Uterus (tissue), 4 donors: ENCODE data around the gene RASD2. TPM values are rescaled to one million over a fixed set of nuclear protein-coding genes. Genes with fewer than 3 reads are reported as not detected.

ENCODE experiments used
- DNase-seq, 2 donors: peaks; one replicate each; pipeline ENCODE4 v3.0.0-alpha.2; 2019 to 2020
- H3K27ac ChIP-seq, 2 donors: fragments of 200-600 bp; sonication (generic); 1 replicate in 1 of 2; 2 replicates in 1 of 2; pipeline ENCODE4 v1.5.1; 2016 to 2018
- H3K27me3 ChIP-seq, 2 donors: fragments of 200-600 bp; sonication (generic); one replicate each; pipeline ENCODE4 v1.5.1; 2018 to 2019; ENCODE audit warnings: control low read depth in 1 of 2
- H3K36me3 ChIP-seq, 2 donors: fragments of 200-600 bp; sonication (generic); one replicate each; pipeline ENCODE4 v1.5.1; 2019; ENCODE audit warnings: control low read depth in 1 of 2
- H3K4me1 ChIP-seq, 2 donors: fragments of 200-600 bp; sonication (generic); one replicate each; pipeline ENCODE4 v1.5.1; 2018 to 2019; ENCODE audit warnings: control low read depth in 1 of 2
- H3K4me3 ChIP-seq, 2 donors: fragments of 200-600 bp; sonication (generic); 1 replicate in 1 of 2; 2 replicates in 1 of 2; pipeline ENCODE4 v1.5.1; 2018 to 2019; ENCODE audit warnings: mild to moderate bottlenecking in 1 of 2
- H3K9me3 ChIP-seq, 2 donors: fragments of 200-600 bp; sonication (generic); one replicate each; pipeline ENCODE4 v1.5.1; 2019; ENCODE audit warnings: control low read depth in 1 of 2
- POLR2A ChIP-seq, 2 donors: fragments of 450-650 bp; IDR thresholded peaks; one replicate each; pipeline ENCODE4 v1.6.1; 2016; ENCODE audit warnings: antibody characterized with exemption in 2 of 2, mild to moderate bottlenecking in 1 of 2, moderate library complexity in 1 of 2
- intact Hi-C: fragments of 100-400 bp; cut with DNase I; formaldehyde crosslinking; loops from one replicate; pipeline ENCODE4 v1.15.1; 2023; ENCODE audit warnings: low total_unique reads
- total RNA-seq, 4 donors: library from RNA; depleted of rRNA in 3 of 4; stranded (reverse); fragments of >200 nt in 3 of 4; gene quantifications; one replicate each; pipeline versions ENCODE4 v1.1.0 to v1.2.4, GENCODE V29; 2014 to 2023
- TF ChIP-seq, protein P1 (sequence below), 4 experiments: fragments of 200-600 bp in 2 of 4; fragments of 450-650 bp in 2 of 4; sonication (generic) in 2 of 4; IDR thresholded peaks; one replicate each; pipeline ENCODE4 v1.5.1; 2016 to 2019; ENCODE audit warnings: antibody characterized with exemption in 4 of 4, mild to moderate bottlenecking in 2 of 4, moderate library complexity in 1 of 4
- donor health status: DM: yes; HTN: yes; CAD: no.

Gene RASD2
- total RNA-seq, 4 donors from 2014 or later: 4.9 to 10.7 TPM; not detected in 2

DNA sequence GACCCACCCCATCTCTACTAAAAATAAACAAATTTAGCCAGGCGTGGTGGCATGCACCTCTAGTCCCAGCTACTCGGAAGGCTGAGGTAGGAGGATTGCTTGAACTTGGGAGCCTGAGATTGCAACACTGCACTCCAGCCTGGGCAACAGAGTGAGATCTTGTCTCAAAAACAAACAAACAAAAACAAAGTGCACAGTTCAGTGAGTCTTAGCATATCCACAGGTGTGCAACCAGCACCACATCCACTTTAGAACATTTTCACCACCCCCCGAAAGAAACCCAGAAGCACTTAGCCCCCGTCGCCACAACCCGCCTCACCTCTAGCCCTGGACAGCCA is 49.1 kb downstream of the RASD2 start:
- Histone ChIP-seq H3K4me3 (no peak overlapping the region), H3K36me3 (no peaks in the 10 kb centered on the region), H3K27ac (peak overlapping the region; percentile 58 to 74), H3K4me1 (peaks cover 0 to 8% of the 10 kb centered on the region in 2 donors), H3K27me3 (no peaks in the 10 kb centered on the region), H3K9me3 (no peaks in the 10 kb centered on the region)
- intact Hi-C loops: no loop called here
- TF ChIP-seq POLR2A (IDR thresholded peaks at IDR 0.05): no peak
- TF ChIP-seq, protein P1, sequence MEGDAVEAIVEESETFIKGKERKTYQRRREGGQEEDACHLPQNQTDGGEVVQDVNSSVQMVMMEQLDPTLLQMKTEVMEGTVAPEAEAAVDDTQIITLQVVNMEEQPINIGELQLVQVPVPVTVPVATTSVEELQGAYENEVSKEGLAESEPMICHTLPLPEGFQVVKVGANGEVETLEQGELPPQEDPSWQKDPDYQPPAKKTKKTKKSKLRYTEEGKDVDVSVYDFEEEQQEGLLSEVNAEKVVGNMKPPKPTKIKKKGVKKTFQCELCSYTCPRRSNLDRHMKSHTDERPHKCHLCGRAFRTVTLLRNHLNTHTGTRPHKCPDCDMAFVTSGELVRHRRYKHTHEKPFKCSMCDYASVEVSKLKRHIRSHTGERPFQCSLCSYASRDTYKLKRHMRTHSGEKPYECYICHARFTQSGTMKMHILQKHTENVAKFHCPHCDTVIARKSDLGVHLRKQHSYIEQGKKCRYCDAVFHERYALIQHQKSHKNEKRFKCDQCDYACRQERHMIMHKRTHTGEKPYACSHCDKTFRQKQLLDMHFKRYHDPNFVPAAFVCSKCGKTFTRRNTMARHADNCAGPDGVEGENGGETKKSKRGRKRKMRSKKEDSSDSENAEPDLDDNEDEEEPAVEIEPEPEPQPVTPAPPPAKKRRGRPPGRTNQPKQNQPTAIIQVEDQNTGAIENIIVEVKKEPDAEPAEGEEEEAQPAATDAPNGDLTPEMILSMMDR (IDR thresholded peaks at IDR 0.05): no peak
- DNase-seq: no peak

GRCh38 chr22:35590634-35591295 is 50.1 kb downstream of the RASD2 start:
- TF ChIP-seq, protein P1 (IDR thresholded peaks at IDR 0.05): no peak
- no peak for TF ChIP-seq POLR2A (IDR thresholded peaks at IDR 0.05)
- intact Hi-C loops: no loop called here
- no peak for DNase-seq
- H3K27ac ChIP-seq: peak overlapping the region; percentile 28 to 58
- H3K36me3 ChIP-seq: no peaks in the 10 kb centered on the region
- no peaks in the 10 kb centered on the region for H3K9me3 ChIP-seq
- H3K27me3 ChIP-seq: no peaks in the 10 kb centered on the region
- peaks cover 0 to 8% of the 10 kb centered on the region in 2 donors for H3K4me1 ChIP-seq
- H3K4me3 ChIP-seq: no peak overlapping the region

DNA sequence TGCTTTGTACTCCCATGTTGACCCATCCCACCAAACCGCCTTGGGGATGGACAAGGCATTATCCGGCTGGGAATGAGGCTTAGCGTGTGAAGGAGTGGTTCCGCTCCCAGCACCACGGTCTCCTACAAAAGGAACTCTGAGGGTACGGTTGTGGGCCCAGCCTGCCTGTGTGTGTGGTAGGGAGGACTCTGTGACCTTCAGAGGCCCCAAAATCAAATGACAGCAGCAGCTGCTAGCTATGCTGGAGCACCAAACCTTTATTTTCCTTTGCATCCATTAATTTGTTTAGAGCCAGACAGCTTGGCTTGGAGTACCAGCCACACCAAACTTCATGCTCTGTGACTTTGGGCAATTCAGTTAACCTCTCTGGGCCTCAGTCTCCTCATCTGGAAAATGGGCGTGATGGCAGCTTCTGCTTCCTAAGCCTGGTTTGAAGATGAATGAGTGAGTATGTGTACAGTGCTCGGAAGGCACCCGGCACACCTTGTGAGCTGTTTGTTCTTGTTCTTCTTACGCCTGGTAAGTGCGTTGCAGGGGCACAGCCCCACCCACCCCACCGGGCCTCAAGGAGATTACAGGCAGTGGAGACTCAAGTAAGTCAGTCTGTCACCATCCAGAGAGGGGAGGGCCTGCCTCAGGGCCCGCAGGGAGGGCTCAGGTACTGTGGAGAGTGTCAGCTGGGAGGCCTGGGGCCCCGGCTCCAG is 51.2 kb downstream of the RASD2 start:
- no peak for DNase-seq
- H3K36me3 ChIP-seq: no peaks in the 10 kb centered on the region
- H3K4me1 ChIP-seq: peaks cover 0 to 8% of the 10 kb centered on the region in 2 donors
- H3K4me3 ChIP-seq: no peak overlapping the region
- intact Hi-C loops: no loop called here
- TF ChIP-seq POLR2A (IDR thresholded peaks at IDR 0.05): no peak
- TF ChIP-seq, protein P1 (IDR thresholded peaks at IDR 0.05): no peak
- H3K9me3 ChIP-seq: no peaks in the 10 kb centered on the region
- H3K27ac ChIP-seq: peak overlapping the region; percentile 75 to 79
- H3K27me3 ChIP-seq: no peaks in the 10 kb centered on the region

DNA sequence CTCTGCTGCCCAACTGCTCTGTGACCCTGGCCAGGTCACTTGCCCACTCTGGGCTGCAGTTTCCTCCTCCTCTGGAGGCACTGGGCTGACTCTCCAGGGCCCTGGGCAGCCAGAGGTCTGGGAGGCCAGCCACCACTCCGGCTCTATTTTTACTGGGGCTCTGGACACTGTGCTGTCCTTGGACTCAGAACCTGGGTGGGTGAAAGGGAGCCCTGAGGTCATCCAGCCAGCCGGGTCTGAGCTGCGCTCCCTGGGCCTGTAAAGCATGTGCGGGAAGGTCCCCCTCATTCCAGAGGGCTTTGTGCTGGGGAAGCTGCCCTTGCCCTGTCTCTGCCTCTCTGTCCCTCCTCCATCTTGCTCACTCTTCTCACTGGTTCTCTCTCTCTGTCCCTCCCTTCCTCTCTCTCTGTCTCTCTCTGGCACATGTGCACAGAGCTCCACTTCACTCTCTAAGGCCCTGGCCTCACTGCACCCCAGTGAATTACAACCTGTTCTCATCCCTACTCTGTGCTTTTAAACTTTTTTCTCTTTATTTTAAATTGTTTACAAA is 51.9 kb downstream of the RASD2 start:
- Histone ChIP-seq H3K4me1 (peaks cover 0 to 8% of the 10 kb centered on the region in 2 donors), H3K27ac (peak overlapping the region; percentile 75 to 79), H3K36me3 (no peaks in the 10 kb centered on the region), H3K27me3 (no peaks in the 10 kb centered on the region), H3K4me3 (no peak overlapping the region), H3K9me3 (no peaks in the 10 kb centered on the region)
- TF ChIP-seq, protein P1 (IDR thresholded peaks at IDR 0.05): no peak
- TF ChIP-seq POLR2A (IDR thresholded peaks at IDR 0.05): no peak
- intact Hi-C loops: no loop called here
- DNase-seq: peak in 1 of 2 donors; percentile 27
